HG03521 (cell line): ENCODE measurements around the gene GNA12.
"Not testable (repeated sequence)": the region's sequence is repeated elsewhere in the genome, so short reads cannot be mapped to it uniquely, and the experiment has no call there.

Experiments
- ATAC-seq: cut with Tn5 transposase; IDR thresholded peaks from one replicate; pipeline ENCODE4 v1.9.1; 2021; ENCODE audit warnings: mild to moderate bottlenecking, moderate library complexity; ENCODE audit not compliant: unreplicated experiment

GNA12 gene

GRCh38 chr7:2757904-2758672 is 86.0 kb downstream of the GNA12 start:
- ATAC-seq: peak; percentile 67

GRCh38 chr7:2757361-2757903 is 86.7 kb downstream of the GNA12 start:
- no peak for ATAC-seq

GRCh38 chr7:2755531-2755930 is 88.6 kb downstream of the GNA12 start:
- ATAC-seq: no peak

- no peak for ATAC-seq
These were observed 89.2 kb downstream of the GNA12 start for GRCh38 chr7:2754912-2755311.

GRCh38 chr7:2754086-2754485 is 90.0 kb downstream of the GNA12 start:
- no peak for ATAC-seq

GRCh38 chr7:2753148-2753547 is 91.0 kb downstream of the GNA12 start:
- no peak for ATAC-seq

GRCh38 chr7:2751086-2751485 is 93.0 kb downstream of the GNA12 start:
- ATAC-seq: no peak

- no peak for ATAC-seq
These were observed 94.1 kb downstream of the GNA12 start for GRCh38 chr7:2750004-2750407.

- ATAC-seq: not testable (repeated sequence)
These were observed 95.4 kb downstream of the GNA12 start for GRCh38 chr7:2748684-2749083.

- ATAC-seq: not testable (repeated sequence)
These were observed 100.5 kb downstream of the GNA12 start for GRCh38 chr7:2743523-2744185.

- no peak for ATAC-seq
These were observed 105.2 kb downstream of the GNA12 start for GRCh38 chr7:2738766-2739549.

GRCh38 chr7:2737771-2738540 is 106.2 kb downstream of the GNA12 start:
- no peak for ATAC-seq

- ATAC-seq: not testable (repeated sequence)
These were observed 106.9 kb downstream of the GNA12 start for GRCh38 chr7:2737005-2737743.

- no peak for ATAC-seq
These were observed 107.6 kb downstream of the GNA12 start for GRCh38 chr7:2736411-2736914.

- ATAC-seq: no peak
These were observed 108.4 kb downstream of the GNA12 start for GRCh38 chr7:2735744-2736143.

- no peak for ATAC-seq
These were observed 109.1 kb downstream of the GNA12 start for GRCh38 chr7:2734751-2735571.

GRCh38 chr7:2734084-2734686 is 109.9 kb downstream of the GNA12 start:
- no peak for ATAC-seq

GRCh38 chr7:2732959-2733584 is 111.0 kb downstream of the GNA12 start:
- no peak for ATAC-seq
